Occipital lobe (tissue), 2 donors: ENCODE measurements around the gene AGPAT2. TPM values are rescaled to one million over a fixed set of nuclear protein-coding genes. Genes with fewer than 3 reads are reported as not detected.

Experiments
- DNase-seq: peaks from one replicate; lab custom pipeline; 2025; lab: John Stamatoyannopoulos, UW
- total RNA-seq: library from RNA; depleted of rRNA; stranded (reverse); fragments of >200 nt; gene quantifications from one replicate; pipeline ENCODE4 v1.2.3, GENCODE V29; 2014

Gene AGPAT2
- total RNA-seq, 1 donor from 2014 or later = 2.2 TPM

DNA sequence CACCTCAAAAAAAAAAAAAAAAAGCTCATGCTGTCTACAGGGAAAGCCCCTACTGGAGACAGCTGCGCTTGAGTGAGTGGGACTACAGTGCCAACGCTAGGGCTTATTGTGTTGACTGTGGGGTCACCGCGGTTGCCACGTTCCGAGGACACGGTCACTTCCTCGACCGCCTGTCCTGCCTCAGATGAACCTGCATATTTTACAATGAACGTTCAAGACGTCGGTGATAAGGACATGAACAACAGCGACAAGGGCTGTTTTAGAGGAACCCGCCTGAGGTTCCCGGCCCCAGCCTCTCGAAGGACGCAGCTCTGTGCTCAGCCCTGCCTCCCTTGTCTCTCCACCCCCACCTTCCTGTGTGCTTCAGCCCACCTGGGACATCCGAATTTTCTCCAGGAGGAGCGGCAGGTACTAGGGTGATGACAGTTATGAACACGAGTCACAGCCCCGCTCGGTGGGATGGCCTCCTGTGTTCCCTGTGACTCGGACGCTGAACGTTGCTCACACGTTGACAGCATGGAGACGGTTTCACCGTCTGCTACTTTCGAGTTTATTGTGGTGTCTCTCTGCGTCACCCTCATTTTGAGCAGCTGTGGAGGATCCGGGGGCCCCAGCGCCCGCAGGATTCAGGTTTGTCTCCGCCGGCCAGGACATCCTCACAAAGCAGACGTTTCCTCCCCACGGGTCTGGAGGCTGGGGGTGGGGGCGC is 13.9 kb upstream of the AGPAT2 start:
- DNase-seq = no peak

DNA sequence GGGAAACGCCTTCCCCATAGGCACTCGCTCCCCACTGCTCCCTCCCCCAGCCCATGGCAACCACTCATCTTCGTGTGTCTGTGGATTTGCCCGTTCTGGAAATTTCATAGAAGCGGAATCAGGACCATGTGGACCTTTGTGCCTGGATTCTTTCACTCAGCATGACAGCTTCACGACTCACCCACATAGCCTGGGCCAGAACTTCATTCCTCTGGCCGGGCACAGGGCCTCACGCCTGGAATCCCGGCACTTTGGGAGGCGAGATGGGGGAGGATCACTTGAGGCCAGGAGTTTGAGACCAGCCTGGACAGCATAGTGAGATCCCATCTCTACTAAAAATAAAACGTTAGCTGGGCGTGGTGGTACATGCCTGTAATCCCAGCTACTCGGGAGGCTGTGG is 13.0 kb upstream of the AGPAT2 start:
- DNase-seq = no peak

DNA sequence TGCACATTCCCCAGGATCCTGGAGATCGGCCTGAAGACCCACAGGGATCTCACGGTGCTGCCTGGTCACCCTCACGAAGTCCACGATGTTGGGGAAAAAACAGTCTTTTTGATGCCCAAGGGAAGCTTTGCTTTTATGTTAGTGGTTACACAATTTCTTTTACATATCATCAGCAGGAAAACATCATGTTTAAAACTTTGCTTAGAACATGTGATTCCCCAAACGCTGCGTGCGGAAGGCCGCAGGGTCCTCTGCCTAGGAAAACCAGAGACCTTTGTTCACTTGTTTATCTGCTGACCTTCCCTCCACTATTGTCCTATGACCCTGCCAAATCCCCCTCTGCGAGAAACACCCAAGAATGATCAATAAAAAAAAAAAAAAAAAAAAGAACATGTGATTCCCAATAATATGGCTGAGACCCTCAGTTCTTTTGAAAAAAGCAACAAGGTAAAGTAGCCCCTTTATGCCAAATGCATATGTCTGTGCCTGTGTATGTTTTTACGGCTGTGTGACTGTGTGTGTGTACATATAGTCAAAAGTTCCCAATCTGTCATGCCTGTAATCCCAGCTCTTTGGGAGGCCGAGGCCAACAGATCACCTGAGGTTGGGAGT is 11.5 kb upstream of the AGPAT2 start:
- no peak for DNase-seq

DNA sequence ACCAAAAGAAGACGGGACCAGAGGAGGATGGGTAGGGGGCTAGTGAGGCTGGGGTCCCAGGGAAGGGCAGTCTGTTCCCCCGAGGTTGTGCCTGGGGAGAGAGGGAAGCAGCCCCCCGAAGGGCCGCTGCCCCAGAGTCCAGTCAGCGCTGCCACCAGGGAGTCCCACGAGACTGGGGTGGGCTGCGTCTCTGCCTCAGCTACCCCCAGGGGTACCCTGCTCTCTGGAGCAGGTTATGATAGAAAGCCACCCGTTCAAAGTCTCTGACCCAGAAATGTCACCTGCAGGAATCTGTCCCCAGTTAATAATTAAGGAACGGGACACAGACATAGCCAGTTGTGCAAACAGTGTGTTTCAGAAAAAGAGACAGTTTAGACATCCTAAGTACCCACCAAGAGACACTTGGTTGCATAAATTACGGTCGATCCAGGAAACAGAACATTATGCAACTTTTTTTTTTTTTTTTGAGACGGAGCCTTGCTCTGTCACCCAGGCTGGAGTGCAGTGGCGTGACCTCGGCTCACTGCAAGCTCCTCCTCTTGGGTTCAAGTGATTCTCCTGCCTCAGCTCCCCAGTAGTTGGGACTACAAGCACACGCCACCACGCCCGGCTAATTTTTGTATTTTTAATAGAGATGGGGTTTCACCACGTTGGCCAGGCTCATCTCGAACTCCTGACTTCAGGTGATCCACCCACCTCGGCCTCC is 10.7 kb upstream of the AGPAT2 start:
- DNase-seq = no peak

DNA sequence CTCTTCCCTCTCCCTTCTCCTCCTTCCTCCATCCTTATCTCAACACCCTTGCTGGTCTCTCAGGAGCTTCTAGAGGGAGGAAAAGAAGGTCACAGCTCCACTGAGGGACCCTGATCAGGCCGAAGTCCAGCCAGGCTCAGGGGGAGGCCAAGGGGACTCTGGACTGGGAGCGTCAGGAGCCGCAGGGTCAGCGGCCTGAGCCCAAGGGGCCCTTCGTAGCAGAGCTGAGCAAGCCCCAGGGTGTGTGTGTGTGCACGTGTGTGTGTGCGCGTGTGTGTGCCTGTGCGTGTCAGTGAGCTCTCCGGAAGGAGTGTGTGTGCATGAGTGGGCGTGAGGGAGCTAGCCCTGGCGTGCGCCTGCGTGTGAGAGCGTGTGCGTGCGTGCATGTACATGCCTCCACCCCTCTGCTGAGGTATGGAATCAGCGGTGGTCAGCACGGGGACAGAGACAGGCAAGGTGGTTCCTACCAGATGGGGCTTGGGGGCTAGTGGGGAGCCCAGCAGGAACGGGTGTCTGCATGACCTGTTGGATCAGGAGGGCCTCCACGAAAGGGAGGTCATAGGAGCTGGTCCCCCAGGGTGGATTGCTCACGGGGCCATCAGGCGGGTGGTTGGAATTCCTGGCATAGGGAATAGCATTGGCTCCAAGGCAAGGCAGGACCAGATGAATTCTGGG is 10.0 kb upstream of the AGPAT2 start:
- DNase-seq = no peak

DNA sequence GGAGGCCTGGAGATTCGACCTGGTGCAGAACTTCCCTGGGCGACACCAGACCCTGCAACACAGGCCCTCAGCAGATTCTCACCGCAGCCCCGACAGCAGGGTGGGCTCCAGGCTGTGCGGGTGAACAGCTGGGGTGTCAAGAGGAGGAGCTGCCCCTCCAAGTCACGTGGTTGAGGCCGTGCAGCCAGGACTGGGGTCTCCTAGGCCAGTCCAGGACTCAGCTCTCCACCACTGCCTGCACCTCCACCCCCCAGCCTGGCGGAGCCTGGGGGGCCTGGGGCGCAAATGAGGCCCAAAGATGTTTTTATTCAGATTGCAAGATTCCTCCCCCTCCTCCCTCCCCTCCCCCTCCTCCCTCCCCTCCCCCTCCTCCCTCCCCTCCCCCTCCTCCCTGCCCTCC is 9.2 kb upstream of the AGPAT2 start:
- DNase-seq = no peak

DNA sequence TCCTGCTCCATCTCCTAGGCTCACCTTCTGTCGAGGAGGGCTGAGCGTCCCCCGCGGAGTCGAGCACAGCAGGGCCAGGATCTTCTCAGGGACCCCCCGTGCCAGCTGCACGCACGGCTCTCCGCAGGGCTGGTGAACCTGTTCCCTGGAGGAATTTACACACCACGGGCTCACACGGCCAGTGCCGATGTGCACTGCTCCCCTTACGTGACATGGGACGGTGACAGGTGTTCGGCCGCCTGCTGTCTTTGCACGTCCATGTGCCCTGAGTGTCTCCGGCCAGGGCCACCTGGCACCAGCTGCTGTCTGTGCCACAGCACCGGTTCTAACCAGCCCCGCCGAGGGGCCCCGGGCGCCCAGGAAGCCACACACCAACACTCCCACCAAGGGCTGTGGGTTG is 8.7 kb upstream of the AGPAT2 start:
- no peak for DNase-seq

DNA sequence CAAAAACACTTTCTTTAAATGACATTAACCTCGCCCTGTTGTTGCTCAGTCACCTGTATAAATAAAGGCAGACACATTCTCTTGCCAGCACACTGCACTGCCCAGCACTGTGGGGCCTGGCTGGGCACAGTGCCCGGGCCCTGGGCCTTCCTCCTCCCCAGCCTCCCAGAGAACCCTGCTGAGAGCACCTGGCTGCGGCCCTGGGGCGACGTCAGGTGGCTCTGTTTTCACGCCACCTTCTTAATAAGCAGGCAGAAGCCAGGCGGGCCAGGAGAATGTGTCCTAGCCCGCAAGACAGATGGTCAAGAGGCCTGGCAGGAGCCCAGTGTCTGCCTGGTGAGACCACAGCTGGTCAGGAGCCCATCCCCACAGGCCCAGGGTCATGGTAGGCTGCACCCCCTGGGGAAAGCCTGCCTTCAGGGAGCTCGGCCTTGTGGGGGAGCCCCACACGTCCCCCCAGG is 8.2 kb upstream of the AGPAT2 start:
- DNase-seq = no peak

DNA sequence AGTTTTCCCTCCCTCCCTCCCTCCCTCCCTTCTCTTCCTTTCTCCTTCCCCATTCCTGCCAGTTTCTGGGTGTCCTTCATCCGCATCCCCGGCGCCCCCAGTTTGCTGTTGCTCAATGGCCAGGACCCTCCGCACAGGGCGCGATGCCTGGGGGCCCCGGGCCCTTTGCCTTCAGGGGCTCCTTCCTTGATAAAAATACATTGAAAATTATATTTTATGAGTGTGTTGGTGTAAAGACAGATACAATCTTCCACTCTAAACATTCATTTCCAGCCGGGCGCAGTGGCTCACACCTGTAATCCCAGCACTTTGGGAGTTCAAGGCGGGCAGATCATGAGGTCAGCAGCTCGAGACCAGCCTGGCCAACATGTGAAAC is 7.6 kb upstream of the AGPAT2 start:
- DNase-seq = no peak

DNA sequence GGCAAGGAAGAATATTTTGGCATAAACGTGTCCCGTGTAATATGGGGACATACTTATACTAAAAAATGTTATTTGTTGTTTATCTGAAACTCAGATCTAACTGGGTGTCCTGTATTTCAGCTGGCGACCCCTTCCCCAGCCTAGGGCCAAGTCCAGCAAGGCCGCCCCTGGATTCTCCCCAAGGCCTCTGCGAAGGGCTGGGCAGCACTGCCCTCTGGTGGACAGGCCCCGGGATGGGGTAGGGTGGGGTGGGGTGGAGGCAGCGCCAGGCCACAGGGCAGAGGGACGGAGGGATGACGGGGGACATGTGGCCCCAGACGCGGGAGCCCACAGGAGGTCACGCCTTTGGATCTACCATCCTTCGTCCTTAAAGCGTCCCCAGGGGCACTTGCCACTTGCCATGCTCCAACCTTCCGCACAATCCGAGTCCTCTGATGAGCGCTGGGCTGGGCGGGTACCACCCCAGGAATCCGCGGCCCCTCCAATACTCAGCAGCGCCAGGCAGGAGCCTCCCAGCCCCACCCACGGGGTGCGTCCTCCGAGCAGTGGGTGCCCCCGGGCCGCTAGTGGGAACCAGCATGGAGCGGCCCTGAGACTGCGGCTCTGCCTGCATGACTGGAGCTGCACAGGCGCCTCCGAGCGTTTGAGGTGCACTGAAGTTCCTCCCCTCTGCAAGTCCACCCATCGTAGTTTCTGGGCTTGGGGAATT is 7.1 kb upstream of the AGPAT2 start:
- DNase-seq = no peak

DNA sequence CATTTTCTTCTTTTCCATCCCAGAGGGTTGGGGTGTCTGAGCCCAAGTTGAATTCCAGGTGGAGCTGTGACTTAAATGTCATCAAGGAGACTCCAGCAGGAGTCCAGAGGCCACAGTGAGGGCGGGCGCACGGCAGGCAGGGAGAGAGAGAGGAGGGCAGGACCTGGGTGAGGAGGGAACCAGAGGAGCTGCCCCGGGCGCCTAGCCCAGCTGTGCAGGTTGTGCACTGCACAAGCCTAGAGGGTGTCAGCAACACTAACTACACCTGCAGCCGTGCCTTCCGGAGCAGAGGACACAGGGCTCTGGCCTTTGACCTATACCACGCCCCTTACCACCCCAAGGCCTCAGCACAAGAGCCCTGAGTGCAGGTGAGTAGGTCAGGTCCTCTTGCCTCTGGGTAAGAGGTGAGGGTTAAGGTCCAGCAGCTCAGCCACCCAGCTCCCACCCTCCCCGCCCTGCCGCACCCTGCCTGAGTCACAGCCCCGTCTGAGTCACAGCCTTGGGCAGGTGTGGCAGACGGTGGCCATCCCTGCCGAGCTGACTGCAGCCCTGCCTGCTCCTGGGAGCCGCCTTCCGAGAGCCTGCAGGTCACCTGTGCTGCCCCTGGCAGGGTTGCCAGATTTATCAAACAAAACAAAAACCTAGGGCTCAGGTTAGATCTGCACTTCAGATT is 6.4 kb upstream of the AGPAT2 start:
- no peak for DNase-seq

DNA sequence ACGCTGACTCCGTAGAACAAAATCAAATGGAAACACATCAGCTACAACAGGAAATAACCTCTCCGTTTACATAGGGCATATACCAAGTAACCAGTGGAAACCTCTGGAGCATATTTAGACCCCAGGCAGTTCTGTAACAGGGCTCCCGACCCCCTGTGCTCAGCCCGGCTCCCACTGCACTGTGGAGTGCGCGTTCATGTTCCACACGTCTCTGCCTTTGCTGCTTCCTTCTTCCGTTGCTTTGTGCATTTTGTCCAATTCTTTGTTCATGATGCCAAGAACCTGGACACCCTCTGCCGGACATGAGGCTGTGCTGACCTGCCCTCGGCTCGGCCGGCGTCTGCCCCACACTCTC is 5.9 kb upstream of the AGPAT2 start:
- DNase-seq = no peak

DNA sequence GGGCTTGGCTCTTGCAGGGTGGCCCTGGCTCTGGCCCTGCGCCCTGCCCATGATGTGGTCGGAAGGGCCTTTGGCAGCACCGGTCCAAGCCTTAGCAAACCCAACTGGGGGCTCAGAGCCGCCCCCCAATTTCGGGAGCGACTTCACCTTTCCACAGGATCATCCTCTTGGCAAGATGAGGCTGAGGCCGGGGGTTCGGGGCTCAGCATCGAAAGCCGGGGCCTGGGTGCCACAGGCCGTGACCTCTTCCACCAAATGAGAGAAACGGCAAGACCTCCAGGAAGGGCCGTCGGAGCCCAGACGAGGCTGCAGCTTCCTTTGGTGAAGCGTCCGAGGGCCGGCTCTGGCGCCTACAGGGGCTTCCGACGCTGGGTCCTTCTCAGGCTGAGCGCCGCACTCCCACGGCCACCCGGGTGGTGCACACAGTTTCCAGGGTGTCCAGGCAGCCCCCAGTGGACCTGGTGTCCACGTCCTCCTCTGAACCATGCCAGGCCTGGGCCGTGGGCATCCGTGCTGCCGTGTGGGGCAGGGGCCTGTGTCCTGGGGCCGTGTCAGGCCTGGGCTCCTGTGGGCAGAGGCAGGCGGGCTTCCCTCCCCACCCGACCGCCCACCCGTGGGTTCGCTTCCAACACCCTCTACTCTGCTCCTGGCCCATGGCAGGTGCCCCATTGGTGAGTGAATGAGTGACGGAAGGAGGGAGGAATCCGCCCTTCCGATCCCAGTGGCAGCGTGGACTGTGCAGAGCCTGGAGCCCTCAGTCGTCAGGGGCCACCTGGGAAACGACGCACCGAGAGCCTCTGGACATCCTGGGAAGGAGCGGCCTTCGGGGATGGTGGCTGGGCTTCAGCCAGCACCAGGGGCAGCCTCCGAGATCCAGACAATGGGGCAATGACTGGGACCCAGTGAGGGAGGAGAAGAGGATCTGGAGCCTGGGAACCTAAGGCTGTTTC is 5.2 kb upstream of the AGPAT2 start:
- DNase-seq = no peak

DNA sequence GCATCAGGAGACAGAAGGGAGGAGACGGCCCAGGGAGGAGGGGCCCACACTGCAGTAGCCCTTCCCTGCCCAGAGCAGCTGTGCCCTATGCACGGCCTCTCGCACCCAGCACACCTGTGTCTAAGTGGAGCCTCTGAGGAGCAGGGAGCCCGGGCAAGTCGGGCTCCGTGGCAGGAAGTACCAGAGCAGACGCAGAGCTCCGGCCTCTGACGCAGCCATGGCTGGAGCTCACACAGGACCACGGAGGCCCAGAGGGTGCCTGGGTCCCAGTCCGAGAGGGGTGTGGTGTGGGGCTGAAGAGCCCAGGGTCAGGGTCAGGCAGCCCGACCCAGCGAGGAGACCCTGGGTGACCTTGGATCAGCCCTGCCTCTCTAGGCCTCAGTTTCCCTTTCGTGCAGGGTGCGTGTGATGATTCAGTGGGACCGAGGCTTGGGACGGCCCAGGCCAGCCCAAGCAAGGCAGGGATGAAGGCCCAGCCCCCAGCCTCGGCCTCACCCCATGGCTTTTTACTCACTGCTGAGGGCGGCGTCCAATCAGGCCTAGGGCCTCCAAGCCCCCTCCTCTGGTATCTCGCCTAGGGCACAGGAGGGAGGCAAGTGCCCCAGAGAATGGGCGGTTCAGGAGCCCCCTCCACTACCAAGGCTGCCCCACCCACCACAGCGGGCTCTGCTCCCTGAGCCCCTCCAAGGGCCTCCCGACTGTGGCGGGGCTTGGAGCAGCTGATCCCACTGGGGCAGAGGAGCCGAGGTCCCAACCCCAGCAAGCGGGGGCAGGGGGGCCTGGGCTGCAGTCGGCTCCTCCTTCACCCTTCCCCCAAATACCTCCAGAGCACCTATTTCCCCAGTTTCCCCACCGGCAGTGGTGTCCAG is 4.3 kb upstream of the AGPAT2 start:
- no peak for DNase-seq

DNA sequence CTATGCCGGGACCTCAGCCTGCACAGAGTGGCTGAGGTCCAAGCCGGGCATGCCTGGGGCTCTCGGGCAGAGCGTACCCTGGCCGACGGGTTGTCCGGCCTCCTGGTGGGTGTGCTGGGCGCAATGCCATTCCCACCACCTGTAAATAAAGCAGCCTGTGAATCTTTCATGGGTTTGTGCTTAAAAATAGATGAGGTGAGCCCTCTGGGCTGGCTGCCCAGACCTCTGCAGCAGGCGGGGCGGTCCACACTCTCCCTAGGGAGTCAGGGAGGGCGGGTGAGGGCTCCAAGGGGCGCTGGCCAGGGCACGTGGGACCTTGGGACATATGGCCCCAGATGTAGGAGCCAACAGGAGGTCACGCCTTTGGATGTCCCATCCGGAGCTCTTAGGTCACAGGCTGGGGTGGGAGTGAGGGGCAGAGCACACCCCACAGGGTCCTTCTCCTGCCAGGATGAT is 3.6 kb upstream of the AGPAT2 start:
- no peak for DNase-seq

DNA sequence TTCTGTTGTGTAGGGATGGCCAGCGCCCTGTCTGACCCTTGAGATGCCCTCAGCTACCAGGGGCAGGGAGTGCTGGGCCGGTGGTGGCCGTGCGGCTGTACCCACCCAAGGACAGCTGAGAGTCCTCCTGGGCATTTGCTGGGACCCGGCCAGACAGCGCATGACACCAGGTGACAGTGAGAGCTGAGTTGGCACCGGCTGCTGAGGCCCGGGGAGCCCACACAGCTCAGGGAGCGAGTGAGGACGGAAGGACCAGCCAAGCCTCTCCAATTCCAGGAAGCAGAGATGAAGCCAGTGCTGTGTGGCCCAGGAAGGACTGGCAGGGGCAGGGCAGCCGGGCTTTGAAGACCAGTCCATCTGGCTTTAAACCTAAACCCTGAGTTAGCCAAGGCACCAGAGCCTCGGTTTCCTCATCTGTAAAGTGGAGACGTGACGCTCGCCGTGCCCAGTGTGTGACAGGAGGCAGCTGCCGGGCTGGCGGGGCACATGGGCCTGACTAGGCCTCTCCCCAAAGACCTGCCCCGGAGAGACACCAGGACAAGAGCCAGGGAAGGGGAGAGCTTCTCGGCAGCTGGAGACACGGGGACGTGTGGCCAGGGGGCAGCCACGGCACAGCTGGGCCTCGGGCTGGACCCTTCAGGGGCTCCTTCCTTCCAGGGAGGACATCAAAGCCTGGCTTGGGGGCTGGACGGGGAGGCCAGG is 3.0 kb upstream of the AGPAT2 start:
- no peak for DNase-seq

DNA sequence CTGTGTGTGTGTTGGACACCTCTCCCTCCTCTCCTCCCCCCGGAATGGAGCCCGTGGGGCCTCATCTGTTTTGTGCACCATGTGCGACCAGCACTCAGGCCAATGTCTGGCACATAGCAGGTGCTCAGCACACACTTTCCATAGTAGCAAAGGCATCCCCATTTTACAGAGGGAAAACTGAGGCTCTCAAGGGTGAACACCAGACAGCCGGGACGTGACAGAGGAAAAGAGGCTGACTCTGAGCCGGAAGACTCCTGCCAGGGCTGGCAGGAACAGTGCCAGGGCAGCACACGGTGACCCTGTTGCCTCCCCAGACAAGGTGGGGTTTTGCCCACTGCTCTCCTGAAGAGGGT is 1.8 kb upstream of the AGPAT2 start:
- no peak for DNase-seq
